Pancreas (tissue), 10 donors: ENCODE results near the gene SIRPG. TPM values are rescaled to one million over a fixed set of nuclear protein-coding genes. Genes with fewer than 3 reads are reported as not detected.

ENCODE experiments used
- ATAC-seq, 4 donors: fragments of 200-7000 bp; cut with Tn5 transposase; one replicate each; pipeline versions ENCODE4 v1.8.0 to v1.9.1; 2020; ENCODE audit warnings: mild to moderate bottlenecking in 4 of 4, moderate library complexity in 4 of 4
- DNase-seq, 6 donors: peaks; one replicate each; pipeline ENCODE4 v3.0.0-alpha.2; 2020
- FAIRE-seq: peaks from 2 replicates; lab custom pipeline; 2012; peaks lifted over from hg19 to GRCh38; lab: Jason Lieb, UNC
- H3K27ac ChIP-seq, 4 donors: fragments of 200-600 bp; sonication (generic); 1 replicate in 3 of 4; 2 replicates in 1 of 4; pipeline versions ENCODE4 v1.5.0 to v1.8.0; 2020
- H3K27me3 ChIP-seq, 4 donors: fragments of 200-600 bp; one replicate each; pipeline ENCODE4 v1.8.0; 2021
- H3K36me3 ChIP-seq, 3 donors: fragments of 200-600 bp; sonication (generic) in 1 of 3; one replicate each; pipeline versions ENCODE4 v1.5.0 to v1.8.0; 2020 to 2021
- H3K4me1 ChIP-seq, 3 donors: fragments of 200-600 bp; one replicate each; pipeline ENCODE4 v1.8.0; 2021
- H3K4me3 ChIP-seq, 4 donors: fragments of 200-600 bp; sonication (generic) in 2 of 4; one replicate each; pipeline versions ENCODE4 v1.5.0 to v1.8.0; 2020 to 2021
- H3K9me3 ChIP-seq, 4 donors: fragments of 200-600 bp; one replicate each; pipeline ENCODE4 v1.8.0; 2021
- CTCF ChIP-seq, 4 donors: fragments of 200-600 bp; sonication (generic) in 3 of 4; IDR thresholded peaks; one replicate each; pipeline versions ENCODE4 v1.5.0 to v1.8.0; 2021; ENCODE audit warnings: antibody characterized with exemption in 4 of 4
- WGBS, 2 donors: extraction: QIAGEN DNeasy Blood & Tissue Kit; methylation state at CpG; one replicate each; pipeline ENCODE4 v1.1.7; 2013; 5-methylcytosine and 5-hydroxymethylcytosine counted together
- intact Hi-C, 3 donors: fragments of 100-400 bp; cut with DNase I; formaldehyde crosslinking; loops; one replicate each; pipeline versions ENCODE4 v1.11.1 to v1.14.2; 2022
- polyA plus RNA-seq, 2 donors: library from polyadenylated mRNA; stranded (reverse); fragments of 200-250 nt; gene quantifications; one replicate each; pipeline ENCODE4 v1.2.3, GENCODE V29; 2013
- total RNA-seq, 6 donors: library from RNA; stranded (reverse); fragmentation: NEBNext Ultra II Directional in 4 of 6; extraction: Animal tissue kit (Norgen Biotek cat#: 25700) in 4 of 6; gene quantifications; one replicate each; pipeline versions ENCODE4 v1.2.1 to v1.2.4, GENCODE V29; 2021 to 2023
- donor health status: healthy with polysubstance abuse.
- donor health status: DM: no; HTN: no; CAD: no; lungs with moderate emphysema.
- donor health status: DM: no; HTN: no; CAD: no.
- donor health status: control.
- donor health status: control.
- donor health status: Bipolar disorder and iron deficiency.
- donor health status: DM: yes; HTN: yes; CAD: no.
- donor health status: DM: no; HTN: no; CAD: no.
- donor health status: DM: no; HTN: no; CAD: no.
- donor health status: DM: yes; HTN: yes; CAD: no.

The SIRPG gene
- total and polyA plus RNA-seq, 8 donors = 0.12 to 0.28 (median 0.21) TPM; not detected in 3

GRCh38 chr20:1667502-1668085, 10.0 kb upstream of the SIRPG start:
- 36 to 48% methylated on average over 1 of the region's 1 CpG for WGBS, 2 donors
- Histone ChIP-seq H3K4me1 (no peaks in the 10 kb centered on the region), H3K9me3 (no peaks in the 10 kb centered on the region), H3K4me3 (no peak overlapping the region), H3K36me3 (no peaks in the 10 kb centered on the region), H3K27ac (no peak overlapping the region), H3K27me3 (peaks cover 0 to 3% (median 0%) of the 10 kb centered on the region in 4 donors)
- ATAC-seq (no peak), DNase-seq (no peak), FAIRE-seq (no peak)
- intact Hi-C loops = no loop called here
- no peak for TF ChIP-seq CTCF (IDR thresholded peaks at IDR 0.05)

- DNase-seq (no peak), FAIRE-seq (no peak), ATAC-seq (no peak)
- H3K36me3 ChIP-seq = no peaks in the 10 kb centered on the region
- no peaks in the 10 kb centered on the region for H3K4me1 ChIP-seq
- no peaks in the 10 kb centered on the region for H3K9me3 ChIP-seq
- H3K27ac ChIP-seq = no peak overlapping the region
- intact Hi-C loops = no loop called here
- WGBS, 2 donors = 68 to 71% methylated on average over 5 of the region's 5 CpGs
- H3K27me3 ChIP-seq = peaks cover 0 to 3% (median 0%) of the 10 kb centered on the region in 4 donors
- TF ChIP-seq CTCF (IDR thresholded peaks at IDR 0.05) = no peak
- no peak overlapping the region for H3K4me3 ChIP-seq
Observed at GRCh38 chr20:1666802-1667201, 9.2 kb upstream of the SIRPG start.

- ATAC-seq (no peak), DNase-seq (no peak), FAIRE-seq (no peak)
- intact Hi-C loops = no loop called here
- no peak for TF ChIP-seq CTCF (IDR thresholded peaks at IDR 0.05)
- H3K9me3 ChIP-seq = no peaks in the 10 kb centered on the region
- peaks cover 0 to 3% (median 0%) of the 10 kb centered on the region in 4 donors for H3K27me3 ChIP-seq
- no peak overlapping the region for H3K27ac ChIP-seq
- H3K36me3 ChIP-seq = no peaks in the 10 kb centered on the region
- no peak overlapping the region for H3K4me3 ChIP-seq
- WGBS, 2 donors = 80 to 92% methylated on average over 3 of the region's 3 CpGs
- no peaks in the 10 kb centered on the region for H3K4me1 ChIP-seq
Observed at GRCh38 chr20:1665345-1665744, 7.8 kb upstream of the SIRPG start.

GRCh38 chr20:1664911-1665310, 7.3 kb upstream of the SIRPG start:
- no peak overlapping the region for H3K4me3 ChIP-seq
- no peak overlapping the region for H3K27ac ChIP-seq
- intact Hi-C loops = no loop called here
- ATAC-seq = no peak
- FAIRE-seq = no peak
- no peaks in the 10 kb centered on the region for H3K9me3 ChIP-seq
- H3K4me1 ChIP-seq = no peaks in the 10 kb centered on the region
- DNase-seq = no peak
- no peaks in the 10 kb centered on the region for H3K36me3 ChIP-seq
- WGBS, 2 donors = 52 to 68% methylated on average over 5 of the region's 5 CpGs
- H3K27me3 ChIP-seq = peaks cover 0 to 3% (median 0%) of the 10 kb centered on the region in 4 donors
- no peak for TF ChIP-seq CTCF (IDR thresholded peaks at IDR 0.05)

GRCh38 chr20:1663917-1664316, 6.3 kb upstream of the SIRPG start:
- intact Hi-C loops = no loop called here
- no peaks in the 10 kb centered on the region for H3K27me3 ChIP-seq
- 23 to 43% methylated on average over 2 of the region's 2 CpGs for WGBS, 2 donors
- H3K36me3 ChIP-seq = no peaks in the 10 kb centered on the region
- H3K27ac ChIP-seq = no peak overlapping the region
- DNase-seq (no peak), ATAC-seq (no peak), FAIRE-seq (no peak)
- no peak for TF ChIP-seq CTCF (IDR thresholded peaks at IDR 0.05)
- no peaks in the 10 kb centered on the region for H3K9me3 ChIP-seq
- H3K4me1 ChIP-seq = no peaks in the 10 kb centered on the region
- H3K4me3 ChIP-seq = no peak overlapping the region
